ENCODE data around the gene GPR119. TPM values are rescaled to one million over a fixed set of nuclear protein-coding genes. Genes with fewer than 3 reads are reported as not detected.

The GPR119 gene
- total and polyA plus RNA-seq, 2 of the 8 experiments (the other 6 are each of a cell fraction or from before 2014, with no cell fraction given): 0.11 TPM; not detected in 1

DNA sequence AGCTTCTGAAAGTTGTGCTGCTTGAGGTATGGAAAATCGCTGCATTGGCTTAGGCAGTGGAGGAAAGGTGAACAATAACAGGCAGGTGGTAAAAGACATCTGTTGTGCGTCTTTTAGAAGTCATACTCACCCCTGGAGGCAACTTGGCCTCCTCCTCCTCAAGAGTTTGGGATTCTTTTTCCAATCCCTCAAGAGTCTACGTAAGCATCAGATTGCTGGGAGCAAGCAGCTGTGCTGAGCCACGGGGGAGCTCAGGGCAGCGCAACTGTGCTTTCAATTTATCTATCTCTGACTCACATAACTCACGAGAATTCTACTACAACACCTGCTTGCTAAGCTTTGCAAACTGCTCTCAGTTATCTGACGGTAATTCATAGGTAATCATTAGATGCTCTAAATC lies 9.9 kb upstream of the GPR119 start:
- Histone ChIP-seq H3K4me1 (replicated peaks in 1 of 4; ENCODE audit: control insufficient read depth in 3 of 4, insufficient read depth in 4 of 4, low read length in 3 of 4) (no peaks in the 10 kb centered on the region), H3K23me2 (ENCODE audit: low read depth, low read length) (no peaks in the 10 kb centered on the region), H3K4me2 (ENCODE audit: insufficient read depth in 1 of 2, low read depth in 2 of 2, low read length in 2 of 2) (no peak overlapping the region), H2BK120ac (replicated peaks; ENCODE audit: low read depth, low read length) (no peak overlapping the region), H3K79me2 (ENCODE audit: control insufficient read depth in 1 of 2, insufficient read depth in 2 of 2, low read length in 2 of 2) (no peaks in the 10 kb centered on the region), H4K91ac (replicated peaks; ENCODE audit: insufficient read length, low read length) (no peak overlapping the region), H3K4ac (replicated peaks; ENCODE audit: insufficient read length, low read depth, low read length) (no peak overlapping the region), H3K36me3 (ENCODE audit: control insufficient read depth in 2 of 4, insufficient read depth in 4 of 4, low read length in 3 of 4) (no peaks in the 10 kb centered on the region), H3K4me3 (ENCODE audit: extremely low read depth in 1 of 4, insufficient read depth in 2 of 4, low read depth in 3 of 4, low read length in 4 of 4) (no peak overlapping the region), H3K23ac (ENCODE audit: insufficient read length) (no peak overlapping the region), H3K27me3 (replicated peaks in 1 of 4; ENCODE audit: control insufficient read depth in 3 of 4, extremely low read depth in 1 of 4, insufficient read depth in 3 of 4, low read length in 3 of 4) (no peaks in the 10 kb centered on the region; a peak in 1 of 7 replicates), H2AFZ (ENCODE audit: low read length) (no peak overlapping the region), H3K79me1 (ENCODE audit: low read depth, low read length) (no peaks in the 10 kb centered on the region), H3K27ac (ENCODE audit: low read depth, low read length) (no peak overlapping the region), H2BK5ac (ENCODE audit: low read depth, low read length) (no peak overlapping the region), H3K14ac (ENCODE audit: insufficient read length) (no peak overlapping the region), H3K56ac (replicated peaks; ENCODE audit: insufficient read length, low read depth, low read length) (no peak overlapping the region), H4K20me1 (replicated peaks in 1 of 2; ENCODE audit: control insufficient read depth in 1 of 2, insufficient read depth in 2 of 2, low read length in 2 of 2) (no peaks in the 10 kb centered on the region), H2BK12ac (ENCODE audit: low read depth, low read length) (no peak overlapping the region), H4K8ac (ENCODE audit: extremely low read depth, insufficient read depth, low read length) (no peak overlapping the region), H4K5ac (ENCODE audit: insufficient read length, low read depth, low read length) (no peak overlapping the region), H2AK5ac (ENCODE audit: low read depth, low read length) (no peak overlapping the region), H2BK20ac (ENCODE audit: low read length) (no peak overlapping the region), H3K9me3 (ENCODE audit: insufficient read depth in 2 of 2, low read depth in 1 of 2, low read length in 1 of 2) (no peaks in the 10 kb centered on the region), H3K18ac (ENCODE audit: extremely low read depth, low read length) (no peak overlapping the region), H2BK15ac (ENCODE audit: low read length) (no peak overlapping the region), H3K9ac (replicated peaks in 1 of 4; ENCODE audit: extremely low read depth in 1 of 4, low read depth in 3 of 4, low read length in 3 of 4) (no peak overlapping the region)
- POLR2A ChIA-PET (ENCODE audit: partially characterized antibody): interaction anchor here (0.6 kb wide), 1 partner anchor 9 kb away, joined by 3 read pairs; no protein-coding TSS in a partner anchor
- FAIRE-seq: no peak
- 79% methylated on average over 7 of the region's 7 CpGs; no CpG with 5 or more reads in 1 of the 2 experiments for WGBS, 2 experiments (ENCODE audit: extremely low coverage in 1 of 2, insufficient coverage in 1 of 2, insufficient read length in 1 of 2, insufficient replicate concordance in 2 of 2, low coverage in 1 of 2, low lambda C conversion rate in 2 of 2, missing lambda C conversion rate in 1 of 2)
- no peak for DNase-seq (ENCODE audit: low read depth in 1 of 2, low spot score in 2 of 2)
- CTCF ChIA-PET (ENCODE audit: partially characterized antibody): interaction anchor here (0.9 kb wide), 2 partner anchors 180 to 521 kb away, joined by 3 read pairs; no protein-coding TSS in a partner anchor
- TF ChIP-seq CREB1 (IDR thresholded peaks at IDR 0.05) (no peak), EZH2 (IDR thresholded peaks at IDR 0.05; ENCODE audit: low read depth, low read length, severe bottlenecking) (no peak), SIX5 (IDR thresholded peaks at IDR 0.05; ENCODE audit: low read depth, low read length) (no peak), PHF8 (conservative IDR thresholded peaks at IDR 0.05; ENCODE audit: low read depth, low read length) (no peak), TEAD4 (IDR thresholded peaks at IDR 0.05; ENCODE audit: low read depth, low read length) (no peak), ZNF274 (IDR thresholded peaks at IDR 0.05; ENCODE audit: borderline replicate concordance, extremely low read depth, low read length) (no peak), CTBP2 (IDR thresholded peaks at IDR 0.05; ENCODE audit: borderline replicate concordance, insufficient read depth, insufficient read length, low read length) (no peak), KDM4A (IDR thresholded peaks at IDR 0.05; ENCODE audit: low read depth, low read length, severe bottlenecking) (no peak), HDAC6 (IDR thresholded peaks at IDR 0.05; ENCODE audit: low read depth, low read length) (no peak), FOSL1 (IDR thresholded peaks at IDR 0.05; ENCODE audit: insufficient read depth, low read depth, low read length) (no peak)
- TF ChIP-seq, protein P1, sequence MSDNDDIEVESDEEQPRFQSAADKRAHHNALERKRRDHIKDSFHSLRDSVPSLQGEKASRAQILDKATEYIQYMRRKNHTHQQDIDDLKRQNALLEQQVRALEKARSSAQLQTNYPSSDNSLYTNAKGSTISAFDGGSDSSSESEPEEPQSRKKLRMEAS (IDR thresholded peaks at IDR 0.05): no peak
- TF ChIP-seq, protein P2, sequence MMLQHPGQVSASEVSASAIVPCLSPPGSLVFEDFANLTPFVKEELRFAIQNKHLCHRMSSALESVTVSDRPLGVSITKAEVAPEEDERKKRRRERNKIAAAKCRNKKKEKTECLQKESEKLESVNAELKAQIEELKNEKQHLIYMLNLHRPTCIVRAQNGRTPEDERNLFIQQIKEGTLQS (IDR thresholded peaks at IDR 0.05; ENCODE audit: insufficient read depth, low read depth, low read length): no peak
- TF ChIP-seq, protein P3, sequence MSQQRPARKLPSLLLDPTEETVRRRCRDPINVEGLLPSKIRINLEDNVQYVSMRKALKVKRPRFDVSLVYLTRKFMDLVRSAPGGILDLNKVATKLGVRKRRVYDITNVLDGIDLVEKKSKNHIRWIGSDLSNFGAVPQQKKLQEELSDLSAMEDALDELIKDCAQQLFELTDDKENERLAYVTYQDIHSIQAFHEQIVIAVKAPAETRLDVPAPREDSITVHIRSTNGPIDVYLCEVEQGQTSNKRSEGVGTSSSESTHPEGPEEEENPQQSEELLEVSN (IDR thresholded peaks at IDR 0.05): no peak
